A549 (cell line): ENCODE measurements around the gene SORCS2. TPM values are rescaled to one million over a fixed set of nuclear protein-coding genes. Genes with fewer than 3 reads are reported as not detected.

Source experiments
- ATAC-seq, 2 experiments: fragments of 200-7000 bp in 1 of 2; fragments of >200 bp in 1 of 2; cut with Nextera tagmentation in 1 of 2; cut with Tn5 transposase in 1 of 2; 3 replicates each; pipeline versions ENCODE4 v1.8.0 to v1.9.1; 2018 to 2020; ENCODE audit warnings: mild to moderate bottlenecking in 1 of 2, moderate library complexity in 1 of 2
- CTCF ChIA-PET: fragments of 300-600 bp; sonication (Branson Sonifier 250); formaldehyde crosslinking; extraction: SDS; loops from one replicate; lab custom pipeline; 2021; ENCODE audit warnings: antibody characterized with exemption, inconsistent platforms; lab: Yijun Ruan, JAX
- POLR2A ChIA-PET: fragments of 350-600 bp; formaldehyde crosslinking; extraction: SDS; loops from one replicate; lab custom pipeline; 2021; ENCODE audit warnings: antibody characterized with exemption, inconsistent platforms; lab: Yijun Ruan, JAX
- DNase-seq, 2 experiments: peaks; one replicate each; pipeline versions ENCODE4 v3.0.0 to v3.0.0-alpha.2; 2011 to 2016; ENCODE audit warnings: low read depth in 1 of 2, low spot score in 1 of 2
- FAIRE-seq: peaks from 2 replicates; lab custom pipeline; 2011; peaks lifted over from hg19 to GRCh38; lab: Jason Lieb, UNC
- H3K27ac ChIP-seq, 2 experiments: fragments of >200 bp; sonication (Bioruptor Twin); formaldehyde crosslinking; 3 replicates each; pipeline ENCODE4 v1.5.1; 2016 to 2017
- H3K4me1 ChIP-seq: fragments of >200 bp; sonication (Bioruptor Twin); formaldehyde crosslinking; 3 replicates; pipeline ENCODE4 v1.6.1; 2016
- H3K4me2 ChIP-seq: fragments of >200 bp; sonication (Bioruptor Twin); formaldehyde crosslinking; 3 replicates; pipeline ENCODE4 v1.6.1; 2016
- H3K4me3 ChIP-seq: fragments of >200 bp; sonication (Bioruptor Twin); formaldehyde crosslinking; 3 replicates; pipeline ENCODE4 v1.5.1; 2016
- H3K9me3 ChIP-seq: fragments of >200 bp; sonication (Bioruptor Twin); formaldehyde crosslinking; 3 replicates; pipeline ENCODE4 v1.6.1; 2016
- ATOH8 ChIP-seq: fragments of 250-450 bp; sonication (Bioruptor Pico); IDR thresholded peaks from 2 replicates; pipeline ENCODE4 v1.5.0; 2020; ENCODE audit warnings: low read depth, mild to moderate bottlenecking, moderate library complexity
- BCL3 ChIP-seq: fragments of >200 bp; sonication (Bioruptor Twin); formaldehyde crosslinking; IDR thresholded peaks from 3 replicates; pipeline ENCODE4 v1.6.1; 2016
- CBX2 ChIP-seq: fragments of 200-600 bp; sonication (generic); IDR thresholded peaks from 2 replicates; pipeline ENCODE4 v1.6.1; 2016; ENCODE audit warnings: low read depth, mild to moderate bottlenecking, borderline replicate concordance
- CBX8 ChIP-seq: fragments of 200-600 bp; sonication (generic); IDR thresholded peaks from 2 replicates; pipeline ENCODE4 v1.6.1; 2016
- CEBPB ChIP-seq, 2 experiments: fragments of >200 bp in 1 of 2; sonication (Bioruptor Twin) in 1 of 2; formaldehyde crosslinking in 1 of 2; IDR thresholded peaks; 2 replicates each; pipeline ENCODE4 v1.6.1; 2012 to 2016
- CHD2 ChIP-seq: fragments of 150-350 bp; IDR thresholded peaks from 2 replicates; pipeline ENCODE4 v1.6.1; 2014; ENCODE audit warnings: low read length; ENCODE audit not compliant: partially characterized antibody
- CHD4 ChIP-seq: fragments of 200-600 bp; sonication (generic); IDR thresholded peaks from 2 replicates; pipeline ENCODE4 v1.6.1; 2016; ENCODE audit warnings: antibody characterized with exemption, mild to moderate bottlenecking, borderline replicate concordance
- EHF ChIP-seq: fragments of 250-450 bp; sonication (Bioruptor Pico); IDR thresholded peaks from 2 replicates; pipeline ENCODE4 v1.5.0; 2020; ENCODE audit warnings: mild to moderate bottlenecking
- ESRRA ChIP-seq: fragments of 150-350 bp; IDR thresholded peaks from 2 replicates; pipeline ENCODE4 v1.6.1; 2014; ENCODE audit warnings: mild to moderate bottlenecking, low read length, borderline replicate concordance
- HDAC2 ChIP-seq: fragments of 200-600 bp; sonication (generic); IDR thresholded peaks from 2 replicates; pipeline ENCODE4 v1.6.1; 2016
- HOXA7 ChIP-seq: fragments of 250-450 bp; sonication (Bioruptor Pico); IDR thresholded peaks from 2 replicates; pipeline ENCODE4 v1.5.0; 2020; ENCODE audit warnings: mild to moderate bottlenecking, moderate library complexity
- HOXB13 ChIP-seq: fragments of 250-450 bp; sonication (Bioruptor Pico); IDR thresholded peaks from 2 replicates; pipeline ENCODE4 v1.5.0; 2020; ENCODE audit warnings: low read depth, mild to moderate bottlenecking, moderate library complexity
- KDM5A ChIP-seq: fragments of 200-600 bp; sonication (generic); IDR thresholded peaks from 2 replicates; pipeline ENCODE4 v1.6.1; 2016; ENCODE audit warnings: antibody characterized with exemption, mild to moderate bottlenecking
- MAZ ChIP-seq: fragments of 150-350 bp; IDR thresholded peaks from 2 replicates; pipeline ENCODE4 v1.6.1; 2014; ENCODE audit warnings: antibody characterized with exemption, low read depth, low read length, borderline replicate concordance
- MYC ChIP-seq: IDR thresholded peaks from 2 replicates; pipeline ENCODE4 v1.6.1; 2012; ENCODE audit warnings: mild to moderate bottlenecking, inconsistent platforms, low read length, improper control_type of control experiment, borderline replicate concordance
- NFE2L2 ChIP-seq: fragments of 150-350 bp; conservative IDR thresholded peaks from 2 replicates; pipeline ENCODE4 v1.6.1; 2014; ENCODE audit warnings: low read length
- NR3C1 ChIP-seq: fragments of >200 bp; sonication (Bioruptor Twin); formaldehyde crosslinking; IDR thresholded peaks from 3 replicates; pipeline ENCODE4 v1.6.1; 2017
- PBX3 ChIP-seq: IDR thresholded peaks from 2 replicates; pipeline ENCODE4 v1.6.1; 2012
- POLR2A ChIP-seq: IDR thresholded peaks from 2 replicates; pipeline ENCODE4 v1.6.1; 2012; ENCODE audit warnings: mild to moderate bottlenecking, low read length
- RAD21 ChIP-seq, 2 experiments: fragments of >200 bp in 1 of 2; sonication (Bioruptor Twin) in 1 of 2; formaldehyde crosslinking in 1 of 2; IDR thresholded peaks in 1 of 2; conservative IDR thresholded peaks in 1 of 2; 2 replicates in 1 of 2; 3 replicates in 1 of 2; pipeline ENCODE4 v1.6.1; 2012 to 2018; ENCODE audit warnings: inconsistent platforms in 1 of 2
- RNF2 ChIP-seq: fragments of 200-600 bp; sonication (generic); IDR thresholded peaks from 2 replicates; pipeline ENCODE4 v1.6.1; 2016; ENCODE audit warnings: low read depth, mild to moderate bottlenecking, antibody characterized with exemption, moderate library complexity, borderline replicate concordance
- SMC3 ChIP-seq: fragments of >200 bp; sonication (Bioruptor Twin); formaldehyde crosslinking; IDR thresholded peaks from 3 replicates; pipeline ENCODE4 v1.6.1; 2018; ENCODE audit warnings: inconsistent platforms
- SREBF2 ChIP-seq: fragments of 450-650 bp; IDR thresholded peaks from 2 replicates; pipeline ENCODE4 v1.6.1; 2014; ENCODE audit warnings: mild to moderate bottlenecking, moderate library complexity
- TFCP2L1 ChIP-seq: fragments of 250-450 bp; sonication (Bioruptor Pico); IDR thresholded peaks from 2 replicates; pipeline ENCODE4 v1.5.0; 2021; ENCODE audit warnings: mild to moderate bottlenecking
- TP53 ChIP-seq: fragments of 250-450 bp; sonication (Bioruptor Pico); IDR thresholded peaks from 2 replicates; pipeline ENCODE4 v1.5.0; 2021; ENCODE audit warnings: mild to moderate bottlenecking, moderate library complexity
- ZC3H11A ChIP-seq: fragments of 450-650 bp; IDR thresholded peaks from 2 replicates; pipeline ENCODE4 v1.6.1; 2014; ENCODE audit warnings: antibody characterized with exemption, mild to moderate bottlenecking
- ZNF302 ChIP-seq: fragments of 250-450 bp; sonication (Bioruptor Pico); IDR thresholded peaks from 2 replicates; pipeline ENCODE4 v1.9.0; 2021; ENCODE audit warnings: inconsistent platforms, mild to moderate bottlenecking, moderate library complexity
- WGBS: methylation state at CpG from one replicate; pipeline ENCODE4 v1.1.6; 2017; ENCODE audit errors: missing lambda C conversion rate; 5-methylcytosine and 5-hydroxymethylcytosine counted together
- polyA plus RNA-seq, 4 experiments: library from polyadenylated mRNA; depleted of rRNA in 3 of 4; stranded (reverse); fragments of >200 nt; fragmentation: RNase III in 1 of 4; extraction: RNeasy Plus Mini Kit Qiagen cat#74134 plus additional on column Dnase treatment in 1 of 4; gene quantifications; 2 replicates in 3 of 4; 3 replicates in 1 of 4; pipeline ENCODE4 v1.2.3, GENCODE V29; 2011 to 2017
- TF ChIP-seq, protein P1 (sequence below): fragments of 150-350 bp; IDR thresholded peaks from 2 replicates; pipeline ENCODE4 v1.6.1; 2014; ENCODE audit warnings: low read depth, mild to moderate bottlenecking, low read length

The SORCS2 gene
- polyA plus RNA-seq, 2 of the 4 experiments (the other 2 are of a cell fraction): 1.4 to 4.6 TPM

DNA sequence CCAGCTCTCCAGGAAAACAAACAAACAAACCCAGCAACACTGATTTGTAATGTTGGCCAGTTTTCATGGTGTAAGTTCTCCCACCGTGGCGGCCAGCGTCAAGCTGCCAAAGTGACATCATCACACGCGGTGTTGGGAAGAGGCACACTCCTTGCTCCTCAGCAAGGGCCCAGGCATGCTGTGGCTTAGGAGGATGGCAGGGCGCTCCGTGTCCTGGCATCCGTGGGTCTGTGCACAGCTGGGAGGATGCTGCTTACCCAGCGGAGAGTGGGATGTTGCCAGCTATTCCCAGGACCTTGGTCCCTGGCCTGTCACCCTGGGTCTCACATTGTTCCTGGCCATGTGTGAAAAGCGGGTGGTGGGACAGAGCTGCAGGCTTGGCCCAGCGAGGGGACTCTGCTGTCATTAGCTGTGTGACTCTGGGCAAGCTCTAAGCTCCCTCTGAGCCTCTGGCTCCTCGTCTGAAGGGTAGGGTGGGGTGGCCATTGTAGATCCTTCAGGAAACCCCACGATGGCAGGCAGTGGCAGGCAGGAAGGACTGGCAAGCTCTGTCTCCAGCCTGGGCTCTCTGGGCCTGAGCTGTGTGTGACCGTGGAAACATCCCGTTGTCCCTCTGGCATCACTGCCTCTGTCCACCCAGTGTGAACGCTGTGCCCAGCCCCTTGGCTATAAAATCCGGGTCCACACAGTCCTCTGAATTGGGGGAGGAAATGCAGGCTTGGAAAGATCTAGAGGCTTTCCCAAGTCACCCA, 231.6 kb downstream of the SORCS2 start:
- FAIRE-seq: no peak
- no peak for ATAC-seq
- no peak overlapping the region for H3K27ac ChIP-seq
- H3K9me3 ChIP-seq: no peaks in the 10 kb centered on the region
- H3K4me3 ChIP-seq: no peak overlapping the region
- no peak for DNase-seq
- WGBS: 86% methylated on average over 8 of the region's 17 CpGs
- TF ChIP-seq, protein P1, sequence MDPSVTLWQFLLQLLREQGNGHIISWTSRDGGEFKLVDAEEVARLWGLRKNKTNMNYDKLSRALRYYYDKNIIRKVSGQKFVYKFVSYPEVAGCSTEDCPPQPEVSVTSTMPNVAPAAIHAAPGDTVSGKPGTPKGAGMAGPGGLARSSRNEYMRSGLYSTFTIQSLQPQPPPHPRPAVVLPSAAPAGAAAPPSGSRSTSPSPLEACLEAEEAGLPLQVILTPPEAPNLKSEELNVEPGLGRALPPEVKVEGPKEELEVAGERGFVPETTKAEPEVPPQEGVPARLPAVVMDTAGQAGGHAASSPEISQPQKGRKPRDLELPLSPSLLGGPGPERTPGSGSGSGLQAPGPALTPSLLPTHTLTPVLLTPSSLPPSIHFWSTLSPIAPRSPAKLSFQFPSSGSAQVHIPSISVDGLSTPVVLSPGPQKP: no peak
- no peak for TF ChIP-seq ATOH8 (CRISPR knock-in tag)
- no peak for TF ChIP-seq RAD21 (conservative IDR thresholded peaks at IDR 0.05 in 1 of 2, IDR thresholded peaks at IDR 0.05 in 1 of 2)
- TF ChIP-seq CBX8: no peak
- no peak for TF ChIP-seq SREBF2
- TF ChIP-seq TP53 (CRISPR knock-in tag): no peak
- no peak for TF ChIP-seq TFCP2L1 (CRISPR knock-in tag)
- TF ChIP-seq ESRRA: no peak
- no peak for TF ChIP-seq SMC3
- TF ChIP-seq CHD4: no peak
- no peak for TF ChIP-seq NFE2L2
- TF ChIP-seq CEBPB (IDR thresholded peaks at IDR 0.05): no peak
- TF ChIP-seq EHF: no peak
- no peaks in the 10 kb centered on the region for H3K4me1 ChIP-seq
- no peak overlapping the region for H3K4me2 ChIP-seq
- CTCF ChIA-PET: interaction anchor here (0.8 kb wide), 1 partner anchor 301 kb away, joined by 3 read pairs; no protein-coding TSS in a partner anchor
- POLR2A ChIA-PET: no interaction called here

DNA sequence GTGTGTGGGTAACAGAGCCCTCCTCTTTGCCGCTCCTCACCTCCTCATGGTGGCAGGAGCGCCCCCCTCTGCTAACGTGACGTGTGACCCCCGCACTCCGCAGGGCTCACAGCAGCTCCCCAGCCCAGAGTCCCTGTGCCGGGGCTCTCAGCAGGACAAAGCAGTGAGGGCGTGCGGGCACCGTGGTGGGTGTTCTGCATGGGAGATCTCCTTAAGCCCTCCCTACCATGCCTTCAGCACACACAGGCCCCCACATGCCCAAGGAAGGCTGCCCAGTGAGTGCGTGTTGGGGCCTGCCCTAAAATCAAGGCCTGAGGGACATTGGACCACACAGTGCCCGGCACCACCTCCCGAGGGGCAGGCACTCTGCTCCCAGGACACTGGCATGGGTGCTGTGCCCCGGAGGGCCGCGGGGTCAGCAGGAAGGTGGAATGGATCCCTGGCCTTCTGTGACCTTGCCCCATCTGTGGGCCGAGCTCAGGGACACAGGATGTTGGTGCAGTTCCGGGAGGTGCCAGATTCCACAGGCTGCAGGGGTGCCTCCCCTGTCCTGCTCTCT, 232.3 kb downstream of the SORCS2 start:
- Histone ChIP-seq H3K4me3 (no peak overlapping the region), H3K4me2 (no peak overlapping the region), H3K4me1 (peaks cover 3% of the 10 kb centered on the region), H3K27ac (no peak overlapping the region), H3K9me3 (no peaks in the 10 kb centered on the region)
- ChIA-PET CTCF (no interaction called here), POLR2A (no interaction called here)
- FAIRE-seq: no peak
- no peak for DNase-seq
- no peak for ATAC-seq
- TF ChIP-seq CBX2: no peak
- TF ChIP-seq NR3C1: no peak
- no peak for TF ChIP-seq HDAC2
- no peak for TF ChIP-seq HOXB13 (CRISPR knock-in tag)
- TF ChIP-seq PBX3: no peak
- no peak for TF ChIP-seq EHF
- TF ChIP-seq RNF2: no peak
- TF ChIP-seq ZNF302: no peak
- no peak for TF ChIP-seq CBX8
- 84% methylated on average over 9 of the region's 18 CpGs for WGBS

DNA sequence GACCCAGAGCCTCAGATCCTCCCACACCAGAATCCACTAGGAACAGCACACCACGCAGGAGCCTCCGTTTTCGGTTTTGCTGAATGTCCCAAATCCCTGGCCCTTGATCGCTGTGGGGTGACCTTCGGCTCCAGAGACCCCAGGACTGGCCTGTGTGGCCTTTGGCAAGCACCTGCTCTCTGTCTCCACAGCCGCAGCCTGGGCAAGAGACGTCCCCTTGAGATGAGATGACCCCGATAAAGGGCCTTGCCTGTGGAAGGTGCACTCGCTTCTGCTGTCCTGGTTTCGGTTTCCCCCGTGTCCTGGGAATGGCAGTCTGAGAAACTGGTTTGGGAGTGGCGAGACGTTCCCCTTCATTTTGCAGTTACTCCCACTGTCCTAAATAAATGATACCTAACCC, 232.8 kb downstream of the SORCS2 start:
- Histone ChIP-seq H3K4me2 (no peak overlapping the region), H3K4me1 (peaks cover 8% of the 10 kb centered on the region), H3K4me3 (no peak overlapping the region), H3K27ac (no peak overlapping the region), H3K9me3 (no peaks in the 10 kb centered on the region)
- DNase-seq: no peak
- FAIRE-seq: no peak
- CTCF ChIA-PET: no interaction called here
- no peak for ATAC-seq
- 91% methylated on average over 11 of the region's 13 CpGs for WGBS
- POLR2A ChIA-PET: no interaction called here
- TF ChIP-seq ZC3H11A (no peak), KDM5A (no peak), POLR2A (no peak), BCL3 (no peak), PBX3 (no peak), TP53 (CRISPR knock-in tag) (no peak), CHD2 (no peak), HOXA7 (CRISPR knock-in tag) (no peak), MYC (no peak), MAZ (no peak)
